IPS-20b (cell line): ENCODE measurements around the gene MCIDAS.

ENCODE experiments used
- H3K27ac ChIP-seq: one replicate; pipeline ENCODE4 v1.5.1; 2013; ENCODE audit warnings: low read length
- H3K27me3 ChIP-seq: 2 replicates; pipeline ENCODE4 v1.6.1; 2013; ENCODE audit warnings: mild to moderate bottlenecking, low read length, inconsistent platforms; ENCODE audit not compliant: insufficient read depth
- H3K36me3 ChIP-seq: 2 replicates; pipeline ENCODE4 v1.6.1; 2013; ENCODE audit warnings: low read depth, mild to moderate bottlenecking, inconsistent platforms, low read length, moderate library complexity; ENCODE audit not compliant: insufficient read depth
- H3K4me1 ChIP-seq: 2 replicates; pipeline ENCODE4 v1.6.1; 2013; ENCODE audit warnings: mild to moderate bottlenecking, control low read depth, inconsistent platforms, low read length, moderate library complexity; ENCODE audit not compliant: insufficient read depth
- H3K4me3 ChIP-seq: 2 replicates; pipeline ENCODE4 v1.5.1; 2013; ENCODE audit warnings: mild to moderate bottlenecking, low read length, inconsistent platforms
- H3K9ac ChIP-seq: 2 replicates; pipeline ENCODE4 v1.6.1; 2013; ENCODE audit warnings: low read depth, mild to moderate bottlenecking, inconsistent platforms, low read length, moderate library complexity
- H3K9me3 ChIP-seq: 2 replicates; pipeline ENCODE4 v1.6.1; 2013; ENCODE audit warnings: mild to moderate bottlenecking, low read depth, low read length, inconsistent platforms; ENCODE audit not compliant: insufficient read depth

Gene MCIDAS

DNA sequence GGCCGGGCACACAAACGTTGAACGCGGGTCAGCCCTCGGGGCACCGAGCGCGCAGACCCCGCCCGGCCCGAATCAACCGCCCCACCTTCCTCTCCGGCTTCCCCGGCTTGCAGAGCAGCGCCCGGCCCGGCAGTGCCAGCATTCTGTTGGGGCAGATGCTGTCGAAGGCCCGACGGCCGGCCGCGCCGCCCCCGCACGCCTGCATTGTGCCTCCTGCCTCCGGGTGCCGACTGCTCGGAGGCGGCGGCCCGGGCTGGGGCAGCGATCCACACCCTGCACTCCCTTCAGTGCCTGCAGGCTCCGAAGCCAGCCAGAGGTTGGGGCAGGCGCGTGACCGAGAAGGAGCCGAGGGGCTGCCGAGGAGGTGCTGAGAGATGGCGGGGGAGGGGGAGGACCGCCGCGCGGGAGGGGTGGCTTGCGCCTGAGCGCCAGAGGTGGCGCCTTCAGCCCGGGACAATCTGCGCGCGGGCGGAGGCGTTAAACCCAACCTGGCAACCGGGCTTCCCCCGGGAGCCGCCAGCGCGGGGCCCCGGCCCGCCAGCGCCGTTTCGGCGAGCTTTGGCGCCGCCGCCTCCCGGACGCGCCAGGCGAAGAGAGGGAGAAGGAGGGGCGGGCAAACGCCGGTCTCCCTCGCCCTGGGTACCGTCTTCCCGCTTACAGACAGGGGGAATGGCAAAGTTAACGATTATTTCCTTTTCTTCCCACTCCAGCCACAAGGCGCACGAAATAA is at the start of gene MCIDAS:
Gene MCIDAS (minus strand): TSS at position 382 of the 730 bp plus-strand sequence. CDS start 177 bp downstream, at position 205.
- H3K9ac ChIP-seq: no peak within 1 kb of the TSS
- H3K36me3 ChIP-seq: no peaks in the 10 kb centered on the region

DNA sequence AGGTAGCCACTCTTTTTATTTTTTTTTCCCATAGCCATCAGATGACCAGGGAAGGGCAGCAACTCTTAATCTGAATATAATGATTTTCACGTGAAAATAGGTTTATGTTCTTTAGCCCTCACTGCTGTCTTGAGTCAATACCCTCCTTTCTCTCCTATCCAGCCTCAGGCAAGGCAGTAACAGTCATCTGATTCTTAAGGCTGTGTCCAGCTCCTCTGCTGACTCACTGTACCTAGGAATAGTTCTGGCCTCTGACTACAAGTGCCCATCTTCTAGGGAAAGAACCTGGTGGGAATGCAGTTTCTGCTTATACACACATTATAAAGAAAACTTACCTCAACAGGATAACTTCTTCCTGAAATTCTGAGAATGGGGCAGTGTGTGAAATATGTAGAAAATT is 49.7 kb upstream of the MCIDAS start:
- no peak overlapping the region for H3K27ac ChIP-seq
- no peaks in the 10 kb centered on the region for H3K4me1 ChIP-seq
- H3K27me3 ChIP-seq: no peaks in the 10 kb centered on the region
- no peaks in the 10 kb centered on the region for H3K9me3 ChIP-seq
- no peak overlapping the region for H3K9ac ChIP-seq
- peaks cover 91% of the 10 kb centered on the region for H3K36me3 ChIP-seq
- no peak overlapping the region for H3K4me3 ChIP-seq

More for the DNA sequence above, at the start of gene MCIDAS:
- Histone ChIP-seq H3K9me3 (peaks cover 22% of the 10 kb centered on the region; the same call in 1 of the 2 replicates), H3K27me3 (peaks cover 100% of the 10 kb centered on the region), H3K27ac (no peak within 1 kb of the TSS), H3K4me3 (peak within 1 kb of the TSS; percentile 63), H3K4me1 (peaks cover 3% of the 10 kb centered on the region; the same call in 1 of the 2 replicates)

DNA sequence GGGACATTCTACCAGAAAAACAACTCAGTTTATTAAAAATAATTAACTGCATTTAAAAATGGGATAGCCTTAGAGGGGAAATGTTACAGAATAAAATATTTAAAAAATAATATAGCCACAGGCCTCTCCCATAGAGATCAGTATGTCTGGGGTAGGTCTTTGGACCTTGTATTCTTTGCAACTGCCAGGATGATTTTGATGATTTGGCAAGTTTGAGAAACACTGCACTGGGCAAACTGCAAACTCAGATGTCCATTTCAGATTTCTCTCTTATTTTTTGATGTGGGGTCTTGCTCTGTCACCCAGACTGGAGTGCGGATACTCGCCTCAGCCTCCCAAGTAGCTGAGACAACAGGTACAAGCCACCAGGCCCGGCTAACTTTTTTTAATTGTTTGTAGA is 31.2 kb upstream of the MCIDAS start:
- Histone ChIP-seq H3K9ac (no peak overlapping the region), H3K27me3 (no peaks in the 10 kb centered on the region), H3K4me1 (no peaks in the 10 kb centered on the region; the same call in 1 of the 2 replicates), H3K36me3 (peaks cover 67% of the 10 kb centered on the region), H3K9me3 (no peaks in the 10 kb centered on the region), H3K4me3 (no peak overlapping the region), H3K27ac (no peak overlapping the region)

DNA sequence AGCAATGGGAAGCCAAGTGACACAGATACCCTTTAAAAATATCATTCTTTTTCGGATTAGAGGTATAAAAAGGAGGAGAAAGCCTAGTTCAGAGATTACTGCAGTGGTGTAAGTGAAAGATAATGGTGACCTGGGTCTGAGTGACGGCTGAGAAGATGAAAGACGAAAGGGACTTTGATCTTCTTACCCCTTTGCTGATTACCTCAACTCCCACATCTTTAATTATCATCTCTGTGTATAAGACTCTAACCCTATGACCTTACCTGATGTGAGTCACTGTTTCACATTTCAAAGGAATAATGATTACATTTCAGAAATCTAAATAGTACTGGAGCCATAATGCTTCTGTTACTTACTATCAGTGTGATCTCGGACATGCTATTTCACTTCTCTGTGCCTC is 27.7 kb upstream of the MCIDAS start:
- Histone ChIP-seq H3K9ac (no peak overlapping the region), H3K4me1 (no peaks in the 10 kb centered on the region; the same call in 1 of the 2 replicates), H3K27ac (no peak overlapping the region), H3K27me3 (no peaks in the 10 kb centered on the region), H3K9me3 (no peaks in the 10 kb centered on the region), H3K36me3 (peaks cover 47% of the 10 kb centered on the region), H3K4me3 (no peak overlapping the region)

DNA sequence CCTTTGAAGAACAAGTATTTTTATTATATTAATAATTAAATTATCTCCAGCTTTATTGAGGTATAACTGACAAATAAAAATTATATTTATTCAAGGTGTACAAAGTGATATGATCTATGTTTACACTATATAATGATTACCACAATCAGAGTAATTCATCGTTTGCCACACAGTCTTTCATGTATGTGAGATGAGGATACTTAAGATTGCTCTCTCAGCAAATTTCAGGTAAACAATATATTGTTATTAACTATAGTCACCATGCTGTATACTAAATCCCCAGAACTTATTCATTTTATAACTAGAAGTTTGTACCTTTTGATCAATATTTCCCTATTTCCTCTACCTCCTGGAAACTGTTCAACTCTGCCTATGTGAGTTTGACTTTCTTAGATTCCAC is 22.9 kb upstream of the MCIDAS start:
- H3K36me3 ChIP-seq: peaks cover 7% of the 10 kb centered on the region; the same call in 1 of the 2 replicates
- no peak overlapping the region for H3K9ac ChIP-seq
- H3K4me1 ChIP-seq: no peaks in the 10 kb centered on the region
- H3K9me3 ChIP-seq: peaks cover 11% of the 10 kb centered on the region
- H3K27me3 ChIP-seq: no peaks in the 10 kb centered on the region
- no peak overlapping the region for H3K27ac ChIP-seq
- no peak overlapping the region for H3K4me3 ChIP-seq

DNA sequence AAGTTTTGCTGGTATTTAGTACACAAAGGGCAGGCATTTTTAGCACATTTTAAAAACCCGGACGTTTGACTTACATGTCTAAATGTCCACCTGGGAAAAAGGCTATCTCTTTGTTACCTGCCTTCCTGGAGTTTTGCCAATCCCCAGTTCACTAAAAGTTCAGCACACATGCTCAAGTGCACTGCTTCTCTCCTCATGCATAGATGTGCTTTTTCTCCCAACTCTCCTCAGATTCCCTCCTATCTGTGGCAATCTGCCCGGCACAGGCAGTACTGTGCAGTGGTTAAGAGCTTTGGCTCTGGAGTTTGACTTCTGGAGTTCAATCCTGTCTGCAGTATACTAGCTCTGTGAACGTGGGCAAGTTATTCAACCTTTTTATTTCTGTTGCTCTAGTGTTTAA is 14.6 kb upstream of the MCIDAS start:
- Histone ChIP-seq H3K27ac (no peak overlapping the region), H3K9ac (no peak overlapping the region), H3K36me3 (no peaks in the 10 kb centered on the region)

DNA sequence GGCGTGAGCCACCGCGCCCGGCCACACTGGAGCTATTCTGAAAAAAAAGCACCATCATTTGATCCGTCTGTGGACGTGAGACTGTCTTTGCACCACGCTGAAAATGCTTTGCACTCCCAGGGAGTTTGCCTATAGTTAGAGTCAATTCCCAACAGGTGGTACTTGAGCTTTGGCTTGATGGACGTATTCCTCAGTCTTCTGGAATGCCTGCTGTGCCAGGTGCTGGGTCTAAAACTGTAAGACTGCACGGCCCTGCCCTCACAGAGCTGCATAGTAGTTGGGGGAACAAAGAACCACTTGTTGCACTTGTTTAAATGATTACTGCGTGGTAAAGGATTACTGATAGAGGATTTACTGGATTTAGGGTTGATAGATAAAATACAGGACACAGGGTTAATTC is 9.7 kb upstream of the MCIDAS start:
- Histone ChIP-seq H3K9ac (no peak overlapping the region), H3K27ac (no peak overlapping the region), H3K9me3 (no peaks in the 10 kb centered on the region), H3K4me3 (no peak overlapping the region), H3K36me3 (no peaks in the 10 kb centered on the region), H3K4me1 (peaks cover 7% of the 10 kb centered on the region; the same call in 1 of the 2 replicates), H3K27me3 (peaks cover 76% of the 10 kb centered on the region)

More for the DNA sequence above, 14.6 kb upstream of the MCIDAS start:
- Histone ChIP-seq H3K4me3 (no peak overlapping the region), H3K27me3 (peaks cover 26% of the 10 kb centered on the region), H3K4me1 (no peaks in the 10 kb centered on the region), H3K9me3 (no peaks in the 10 kb centered on the region)

DNA sequence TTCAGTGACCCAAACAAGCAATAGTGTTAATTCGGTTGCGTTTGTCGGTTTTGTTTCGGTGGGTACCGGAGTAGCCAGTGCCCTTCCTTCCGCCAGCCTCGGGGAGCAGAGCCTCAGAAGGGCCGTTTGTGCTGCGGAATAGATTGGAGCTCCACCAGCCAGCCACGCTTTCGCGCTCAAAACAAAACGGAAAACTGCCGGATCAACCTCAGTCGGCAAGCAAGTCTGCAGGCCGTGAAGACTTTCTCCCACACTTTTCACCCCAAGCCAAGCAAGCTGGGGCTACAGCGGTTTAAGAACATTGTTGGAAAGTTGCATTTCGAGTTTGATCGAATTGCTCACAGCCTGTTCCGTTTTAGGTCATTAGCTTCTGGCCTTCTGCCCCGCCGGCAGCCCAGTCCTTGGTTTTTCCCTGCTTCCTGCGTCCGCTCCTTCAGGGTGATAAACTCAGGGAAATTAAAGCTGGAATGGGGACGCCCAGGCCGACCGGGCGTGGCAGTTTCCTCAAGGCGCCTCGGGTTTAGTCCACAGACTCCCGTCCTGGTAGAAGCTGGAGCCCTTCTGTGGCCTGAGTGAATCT is 7.1 kb upstream of the MCIDAS start:
- no peak overlapping the region for H3K9ac ChIP-seq
- peaks cover 7% of the 10 kb centered on the region; the same call in 1 of the 2 replicates for H3K4me1 ChIP-seq
- peaks cover 8% of the 10 kb centered on the region; the same call in 1 of the 2 replicates for H3K9me3 ChIP-seq
- peaks cover 97% of the 10 kb centered on the region for H3K27me3 ChIP-seq
- no peak overlapping the region for H3K27ac ChIP-seq
- H3K36me3 ChIP-seq: no peaks in the 10 kb centered on the region
- peak overlapping the region; percentile 63 for H3K4me3 ChIP-seq

DNA sequence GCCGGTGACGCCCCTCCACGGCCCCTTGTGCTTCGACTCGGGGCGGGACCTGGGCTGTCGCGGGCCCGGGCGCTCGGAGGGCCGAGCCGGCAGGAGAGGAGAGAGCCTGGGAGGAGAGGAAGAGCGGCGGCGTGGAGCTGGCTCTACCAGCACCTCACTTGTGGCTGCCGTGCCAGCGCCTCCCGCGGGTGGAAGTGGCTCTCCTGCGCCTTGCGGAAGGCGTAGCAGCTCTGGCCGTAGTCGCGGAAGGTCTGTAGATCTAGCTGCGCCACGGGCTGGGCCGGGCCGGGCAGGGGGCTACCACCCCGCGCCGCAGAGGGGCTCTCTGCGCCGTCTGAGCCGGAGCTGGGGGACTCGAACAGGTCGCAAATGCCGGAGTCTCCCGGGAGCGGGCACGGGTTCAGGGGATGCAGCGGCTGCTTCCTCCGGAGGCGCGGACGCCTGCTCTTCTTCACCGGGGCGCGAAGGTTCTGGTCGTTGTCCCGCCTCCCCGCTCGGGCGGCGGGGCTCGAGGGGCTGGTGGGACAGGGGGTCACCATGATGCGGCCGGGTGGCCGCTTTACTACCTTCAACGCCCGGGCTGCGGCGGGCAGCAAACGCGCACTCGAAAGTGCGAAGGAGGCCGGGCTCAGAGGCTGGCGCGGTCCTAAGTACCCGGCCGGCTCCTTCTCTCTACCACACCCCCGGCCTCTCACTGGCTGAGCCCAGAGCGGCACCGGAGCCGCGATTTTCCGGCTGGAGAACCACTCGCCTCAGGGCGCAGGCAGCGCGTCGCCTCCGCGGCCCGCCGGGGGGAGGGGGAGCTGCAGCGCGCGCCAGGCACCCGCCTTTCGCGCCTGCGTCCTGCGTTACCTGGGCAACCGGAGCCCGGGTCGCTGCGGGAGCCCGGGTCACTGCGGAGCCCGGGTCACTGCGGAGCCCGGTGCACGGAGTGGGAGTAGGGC is 6.1 kb upstream of the MCIDAS start, which contains the start of gene CCNO:
Gene CCNO (minus strand): TSS at position 624 of the 944 bp plus-strand sequence. CDS start 85 bp downstream, at position 539.
- peaks cover 100% of the 10 kb centered on the region for H3K27me3 ChIP-seq
- peaks cover 8% of the 10 kb centered on the region; the same call in 1 of the 2 replicates for H3K9me3 ChIP-seq
- no peaks in the 10 kb centered on the region for H3K36me3 ChIP-seq
- H3K27ac ChIP-seq: no peak within 1 kb of the TSS
- H3K9ac ChIP-seq: no peak within 1 kb of the TSS
- peaks cover 7% of the 10 kb centered on the region; the same call in 1 of the 2 replicates for H3K4me1 ChIP-seq
- H3K4me3 ChIP-seq: peak within 1 kb of the TSS; percentile 63

DNA sequence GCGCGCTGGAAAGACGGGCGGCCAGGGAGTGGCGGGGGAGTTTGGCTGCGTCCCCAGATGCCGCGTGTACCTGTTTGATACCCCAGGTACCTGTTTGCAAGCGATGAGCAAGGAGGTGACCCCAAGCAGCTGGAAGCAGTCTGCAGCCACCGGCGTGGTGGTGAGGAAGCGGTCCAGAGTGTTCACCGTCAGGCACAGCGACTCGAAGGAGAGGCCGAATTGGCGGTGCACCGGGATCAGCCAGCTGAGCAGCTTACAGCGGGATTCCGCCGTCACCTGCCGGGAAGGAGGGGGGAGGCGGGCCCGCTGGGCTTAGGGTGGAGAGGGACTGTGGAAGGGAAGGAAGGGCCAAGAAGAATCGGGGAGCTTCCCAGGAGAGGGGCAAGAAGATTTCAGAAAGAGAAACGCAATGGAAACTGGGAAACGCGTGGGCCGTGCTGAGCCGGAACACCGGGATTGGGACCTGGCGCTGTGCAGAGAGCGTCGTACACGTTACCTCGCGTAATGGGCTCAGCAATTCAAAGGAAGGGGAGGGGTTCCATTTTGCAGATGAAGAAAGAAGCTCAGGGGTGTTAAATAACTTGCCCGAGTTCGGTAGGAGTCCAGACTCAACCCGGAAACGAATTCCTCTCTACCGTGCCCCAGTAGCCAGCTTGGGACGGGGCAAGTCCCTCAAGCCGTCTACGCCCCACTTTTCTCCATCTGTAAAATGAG is 5.3 kb upstream of the MCIDAS start:
- peaks cover 7% of the 10 kb centered on the region for H3K4me1 ChIP-seq
- H3K4me3 ChIP-seq: peak overlapping the region; percentile 63
- H3K9me3 ChIP-seq: peaks cover 14% of the 10 kb centered on the region; the same call in 1 of the 2 replicates
- no peaks in the 10 kb centered on the region for H3K36me3 ChIP-seq
- H3K27ac ChIP-seq: no peak overlapping the region
- H3K9ac ChIP-seq: no peak overlapping the region
- peaks cover 100% of the 10 kb centered on the region for H3K27me3 ChIP-seq

DNA sequence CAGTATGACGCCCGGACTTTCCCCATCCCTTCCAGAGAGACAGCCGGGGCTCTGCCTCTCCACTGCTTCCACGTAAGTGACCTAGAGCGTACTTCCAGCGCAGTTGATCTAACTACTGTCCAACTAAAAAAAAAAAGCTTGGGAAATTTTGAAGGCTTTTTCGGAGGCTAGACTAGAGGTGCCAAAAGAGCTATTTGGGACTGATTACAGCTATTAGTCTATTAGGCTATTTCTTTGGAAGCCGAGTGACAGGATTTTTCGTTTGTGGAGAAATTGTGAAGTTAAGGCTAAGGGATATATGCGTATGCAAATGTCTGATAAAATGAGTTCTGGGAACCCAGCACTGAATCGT is 4.8 kb upstream of the MCIDAS start:
- no peak overlapping the region for H3K27ac ChIP-seq
- H3K36me3 ChIP-seq: no peaks in the 10 kb centered on the region
- H3K9ac ChIP-seq: no peak overlapping the region
- H3K4me3 ChIP-seq: peak overlapping the region; percentile 63
- H3K27me3 ChIP-seq: peaks cover 100% of the 10 kb centered on the region
- peaks cover 7% of the 10 kb centered on the region for H3K4me1 ChIP-seq
- peaks cover 14% of the 10 kb centered on the region; the same call in 1 of the 2 replicates for H3K9me3 ChIP-seq
